Heart left ventricle (tissue), 16 donors: Measurements from ENCODE around the gene EPHA6. TPM values are rescaled to one million over a fixed set of nuclear protein-coding genes. Genes with fewer than 3 reads are reported as not detected.

ENCODE experiments used
- ATAC-seq, 4 donors: fragments of 200-7000 bp; cut with Tn5 transposase; one replicate each; pipeline ENCODE4 v1.9.1; 2020 to 2022; ENCODE audit warnings: moderate library complexity in 4 of 4, mild to moderate bottlenecking in 3 of 4, moderate number of reproducible peaks in 1 of 4
- DNase-seq, 5 donors: peaks; one replicate each; pipeline ENCODE4 v3.0.0-alpha.2; 2020
- H3K27ac ChIP-seq, 12 donors: fragments of 200-600 bp; sonication (generic) in 4 of 12; one replicate each; pipeline versions ENCODE4 v1.5.0 to v1.8.0; 2016 to 2022; ENCODE audit warnings: mild to moderate bottlenecking in 2 of 12
- H3K27me3 ChIP-seq, 9 donors: fragments of 200-600 bp; sonication (generic) in 2 of 9; one replicate each; pipeline versions ENCODE4 v1.5.1 to v1.8.0; 2016 to 2022; ENCODE audit warnings: mild to moderate bottlenecking in 3 of 9
- H3K36me3 ChIP-seq, 9 donors: fragments of 200-600 bp; sonication (generic) in 2 of 9; one replicate each; pipeline versions ENCODE4 v1.5.0 to v1.8.0; 2018 to 2022; ENCODE audit warnings: mild to moderate bottlenecking in 2 of 9
- H3K4me1 ChIP-seq, 12 donors: fragments of 200-600 bp; sonication (generic) in 4 of 12; one replicate each; pipeline versions ENCODE4 v1.5.0 to v1.8.0; 2016 to 2022; ENCODE audit warnings: mild to moderate bottlenecking in 3 of 12
- H3K4me3 ChIP-seq, 12 donors: fragments of 200-600 bp; sonication (generic) in 4 of 12; one replicate each; pipeline versions ENCODE4 v1.5.0 to v1.8.0; 2017 to 2022; ENCODE audit warnings: mild to moderate bottlenecking in 9 of 12, moderate library complexity in 4 of 12
- H3K9me3 ChIP-seq, 12 donors: fragments of 200-600 bp; sonication (generic) in 4 of 12; one replicate each; pipeline versions ENCODE4 v1.5.0 to v1.8.0; 2016 to 2022; ENCODE audit warnings: mild to moderate bottlenecking in 1 of 12
- POLR2A ChIP-seq, 2 donors: fragments of 450-650 bp; IDR thresholded peaks; one replicate each; pipeline ENCODE4 v1.6.1; 2017; ENCODE audit warnings: antibody characterized with exemption in 2 of 2, mild to moderate bottlenecking in 2 of 2, moderate library complexity in 2 of 2
- WGBS, 4 donors: extraction: QIAGEN DNeasy Blood & Tissue Kit in 2 of 4; methylation state at CpG; one replicate each; pipeline versions ENCODE4 v1.1.5 to v1.1.7; 2013 to 2018; 5-methylcytosine and 5-hydroxymethylcytosine counted together
- intact Hi-C, 10 donors: fragments of 100-400 bp; cut with DNase I; formaldehyde crosslinking; loops; one replicate each; pipeline versions ENCODE4 v1.11.1 to v1.14.2; 2022
- polyA plus RNA-seq, 2 donors: library from polyadenylated mRNA; stranded (reverse); fragments of 200-250 nt; gene quantifications; one replicate each; pipeline ENCODE4 v1.2.3, GENCODE V29; 2013
- total RNA-seq, 9 donors: library from RNA; depleted of rRNA in 2 of 9; stranded (reverse); fragments of >200 nt in 2 of 9; fragmentation: NEBNext Ultra II Directional in 3 of 9; extraction: Animal tissue kit (Norgen Biotek cat#: 25700) in 3 of 9; gene quantifications; one replicate each; pipeline versions ENCODE4 v1.1.0 to v1.2.4, GENCODE V29; 2016 to 2023
- TF ChIP-seq, protein P1 (sequence below), 12 donors: fragments of 200-600 bp; sonication (generic) in 4 of 12; IDR thresholded peaks; one replicate each; pipeline versions ENCODE4 v1.5.0 to v1.8.0; 2018 to 2022; ENCODE audit warnings: antibody characterized with exemption in 12 of 12, mild to moderate bottlenecking in 5 of 12
- donor health status: ischemic (EF 13 %, LVEDD 7.1; RV severe dilation, severe dysfunction).
- donor health status: healthy with polysubstance abuse.
- donor health status: DM: no; HTN: yes; CAD: no.
- donor health status: DM: no; HTN: no; CAD: no.
- donor health status: ischemic (EF 25% LVEDD 6.9; RV normal size, moderate dysfunction).
- donor health status: ischemic (EF 25% LVEDD 5.7; RV mildly dilated, moderate dysfunction).
- donor health status: healthy.
- donor health status: DM: yes; HTN: yes; CAD: no.
- donor health status: ischemic (EF 35%, LVEDD 5.7; RV mildly dilated, moderate dysfunction).
- donor health status: nonischemic (EF 11% LVEDD 7.7; RV severe dilation, severe dysfunction).
- donor health status: DM: yes; HTN: yes; CAD: no.
- donor health status: PGD.
- donor health status: ischemic (EF 29% LVEDD 5.4; RV normal size, mild dysfunction).
- donor health status: nonischemic (EF 23%, LVEDD 6.1; RV moderate dilation, normal function).

The EPHA6 gene
- total and polyA plus RNA-seq, 11 donors: 0.28 to 1.2 (median 0.42) TPM; not detected in 6

DNA sequence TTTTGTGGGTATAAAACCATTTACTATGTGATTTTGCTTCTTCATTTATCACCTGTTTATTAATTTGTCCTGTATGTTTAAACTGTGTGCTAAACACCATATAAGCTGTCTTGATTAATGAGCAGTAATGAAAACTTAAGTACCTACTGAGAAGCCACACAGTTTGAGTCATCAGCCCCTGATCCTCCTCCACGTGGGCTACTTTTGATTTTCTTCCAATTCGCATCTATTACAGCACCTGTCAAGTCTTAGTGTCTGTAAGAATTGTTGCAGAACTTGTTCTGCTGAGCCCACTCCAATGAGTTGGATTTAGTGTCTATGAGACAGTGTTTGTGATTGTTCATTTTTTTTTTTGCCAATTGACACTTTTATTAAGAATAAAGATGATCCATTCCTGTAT, 16.8 kb downstream of the EPHA6 start:
- no peaks in the 10 kb centered on the region for H3K9me3 ChIP-seq
- WGBS, 4 donors: 48 to 63% (median 58%) methylated on average over 2 of the region's 2 CpGs

DNA sequence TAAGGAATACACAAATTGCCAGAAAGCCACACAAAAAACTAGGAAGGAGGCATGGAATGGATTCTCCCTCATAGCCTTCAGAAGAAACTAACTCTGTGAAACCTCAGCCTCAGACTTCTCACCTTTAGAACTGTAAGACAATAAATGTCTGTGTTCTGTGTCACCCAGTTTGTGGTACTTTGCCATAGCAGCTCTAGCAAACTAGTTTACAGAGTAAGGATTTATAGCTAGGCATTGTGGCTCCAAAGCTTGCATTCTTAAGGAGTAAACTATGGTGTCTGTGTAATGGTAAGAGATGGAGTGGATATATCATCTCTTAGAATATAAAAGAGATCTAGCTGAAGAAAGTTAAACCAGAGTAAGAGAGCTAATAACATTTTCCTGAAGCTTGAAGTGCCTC, 18.9 kb downstream of the EPHA6 start:
- no peaks in the 10 kb centered on the region for H3K9me3 ChIP-seq
- H3K4me1 ChIP-seq: no peaks in the 10 kb centered on the region
- no peak overlapping the region for H3K4me3 ChIP-seq
- no peak for TF ChIP-seq POLR2A (IDR thresholded peaks at IDR 0.05)
- TF ChIP-seq, protein P1, sequence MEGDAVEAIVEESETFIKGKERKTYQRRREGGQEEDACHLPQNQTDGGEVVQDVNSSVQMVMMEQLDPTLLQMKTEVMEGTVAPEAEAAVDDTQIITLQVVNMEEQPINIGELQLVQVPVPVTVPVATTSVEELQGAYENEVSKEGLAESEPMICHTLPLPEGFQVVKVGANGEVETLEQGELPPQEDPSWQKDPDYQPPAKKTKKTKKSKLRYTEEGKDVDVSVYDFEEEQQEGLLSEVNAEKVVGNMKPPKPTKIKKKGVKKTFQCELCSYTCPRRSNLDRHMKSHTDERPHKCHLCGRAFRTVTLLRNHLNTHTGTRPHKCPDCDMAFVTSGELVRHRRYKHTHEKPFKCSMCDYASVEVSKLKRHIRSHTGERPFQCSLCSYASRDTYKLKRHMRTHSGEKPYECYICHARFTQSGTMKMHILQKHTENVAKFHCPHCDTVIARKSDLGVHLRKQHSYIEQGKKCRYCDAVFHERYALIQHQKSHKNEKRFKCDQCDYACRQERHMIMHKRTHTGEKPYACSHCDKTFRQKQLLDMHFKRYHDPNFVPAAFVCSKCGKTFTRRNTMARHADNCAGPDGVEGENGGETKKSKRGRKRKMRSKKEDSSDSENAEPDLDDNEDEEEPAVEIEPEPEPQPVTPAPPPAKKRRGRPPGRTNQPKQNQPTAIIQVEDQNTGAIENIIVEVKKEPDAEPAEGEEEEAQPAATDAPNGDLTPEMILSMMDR (IDR thresholded peaks at IDR 0.05): no peak
- DNase-seq (no peak), ATAC-seq (no peak)
- intact Hi-C loops: no loop called here
- H3K36me3 ChIP-seq: no peaks in the 10 kb centered on the region
- H3K27me3 ChIP-seq: no peaks in the 10 kb centered on the region
- H3K27ac ChIP-seq: peak overlapping the region in 1 of 12 donors; percentile 20

More for the DNA sequence above, 16.8 kb downstream of the EPHA6 start:
- DNase-seq: no peak
- no peaks in the 10 kb centered on the region for H3K27me3 ChIP-seq
- H3K4me1 ChIP-seq: no peaks in the 10 kb centered on the region
- ATAC-seq: no peak
- no peak overlapping the region for H3K4me3 ChIP-seq
- intact Hi-C loops: no loop called here
- no peak overlapping the region for H3K27ac ChIP-seq
- no peaks in the 10 kb centered on the region for H3K36me3 ChIP-seq
- TF ChIP-seq POLR2A (IDR thresholded peaks at IDR 0.05): no peak
- TF ChIP-seq, protein P1 (IDR thresholded peaks at IDR 0.05): no peak

DNA sequence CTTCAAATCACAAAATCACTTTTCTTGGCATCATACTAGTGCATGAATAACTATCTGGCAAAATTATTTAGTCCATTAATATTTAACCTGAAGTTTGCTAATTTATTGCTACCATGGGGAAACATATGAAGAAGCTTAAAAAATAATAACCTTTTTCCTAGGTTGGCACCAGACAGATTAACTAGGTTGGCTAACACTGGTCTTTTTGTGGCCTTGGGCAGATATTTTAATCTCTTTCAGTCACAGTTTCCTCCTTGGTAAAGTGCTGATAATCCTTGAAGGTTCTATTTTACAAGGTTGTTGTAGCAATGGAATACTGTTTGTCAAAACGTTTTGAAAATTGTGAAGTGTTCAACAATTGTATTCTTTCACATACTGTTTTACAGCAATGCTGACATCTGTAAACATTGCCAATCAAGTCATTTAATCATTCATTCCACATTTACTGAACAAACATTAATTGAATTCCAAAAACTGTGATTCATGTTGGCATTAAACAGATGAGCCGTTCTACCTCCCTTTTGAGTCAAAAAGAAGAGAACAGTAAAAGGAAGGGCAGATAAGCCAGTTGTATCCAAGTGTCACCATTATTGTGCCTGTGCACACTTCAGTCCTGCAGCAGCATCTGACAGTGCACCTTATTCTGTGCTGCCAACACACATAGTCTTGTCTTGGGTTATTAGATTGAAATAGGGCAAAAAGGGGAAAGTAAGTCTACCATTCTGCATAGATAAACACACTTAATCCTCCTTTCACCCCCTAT, 21.9 kb downstream of the EPHA6 start:
- no peaks in the 10 kb centered on the region for H3K27me3 ChIP-seq
- H3K9me3 ChIP-seq: no peaks in the 10 kb centered on the region
- no peaks in the 10 kb centered on the region for H3K4me1 ChIP-seq
- ATAC-seq: no peak
- intact Hi-C loops: no loop called here
- no peak for DNase-seq
- no peak overlapping the region for H3K27ac ChIP-seq
- 42 to 55% (median 50%) methylated on average over 2 of the region's 2 CpGs for WGBS, 4 donors
- no peak overlapping the region for H3K4me3 ChIP-seq
- no peaks in the 10 kb centered on the region for H3K36me3 ChIP-seq
- TF ChIP-seq POLR2A (IDR thresholded peaks at IDR 0.05): no peak
- TF ChIP-seq, protein P1 (IDR thresholded peaks at IDR 0.05): no peak

DNA sequence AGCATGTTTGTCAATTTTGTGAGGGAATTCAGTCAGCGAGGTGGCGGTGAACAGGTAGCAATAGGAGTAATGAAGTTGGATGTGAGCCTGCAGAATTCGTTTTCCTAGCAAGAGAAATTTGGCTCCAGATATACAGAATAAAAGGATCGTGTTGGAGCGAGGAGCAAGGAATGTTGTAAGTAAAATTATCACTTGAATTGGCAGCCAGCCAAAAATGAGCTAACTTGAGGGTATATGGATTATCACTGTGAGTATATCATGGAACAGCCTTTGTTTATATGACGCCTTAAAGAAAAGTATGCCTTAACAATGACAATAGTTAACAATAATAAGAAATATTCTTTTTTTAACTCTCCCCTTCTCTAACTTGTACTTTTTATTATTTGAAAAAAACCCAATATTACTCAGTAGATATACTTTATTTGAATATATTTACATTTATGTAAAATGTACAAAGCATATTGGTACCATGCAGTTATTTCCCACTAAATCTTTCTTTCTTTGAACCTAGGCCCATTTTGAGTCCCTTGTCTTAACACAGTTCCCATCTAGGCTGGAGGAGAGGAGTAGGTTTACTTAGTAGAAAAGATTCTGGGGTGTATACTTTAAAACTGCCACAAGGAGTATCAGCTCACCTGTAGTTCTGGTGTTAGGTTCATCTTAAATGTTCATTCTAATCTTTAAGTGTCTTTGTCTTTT, 29.3 kb downstream of the EPHA6 start:
- H3K4me1 ChIP-seq: no peaks in the 10 kb centered on the region
- no peak for TF ChIP-seq POLR2A (IDR thresholded peaks at IDR 0.05)
- TF ChIP-seq, protein P1 (IDR thresholded peaks at IDR 0.05): no peak
- intact Hi-C loops: no loop called here
- no peaks in the 10 kb centered on the region for H3K27me3 ChIP-seq
- 27 to 32% (median 28%) methylated on average over 6 of the region's 6 CpGs for WGBS, 4 donors
- ATAC-seq (no peak), DNase-seq (no peak)
- H3K27ac ChIP-seq: no peak overlapping the region
- no peaks in the 10 kb centered on the region for H3K36me3 ChIP-seq
- H3K9me3 ChIP-seq: no peaks in the 10 kb centered on the region
- H3K4me3 ChIP-seq: no peak overlapping the region
